Gastrocnemius medialis (tissue), 4 donors: ENCODE measurements around the gene SERPINB6.

Experiments used
- CTCF ChIP-seq, 5 experiments: fragments of 450-650 bp in 3 of 5; fragments of 200-600 bp in 2 of 5; sonication (generic) in 2 of 5; IDR thresholded peaks in 4 of 5; conservative IDR thresholded peaks in 1 of 5; 1 replicate in 4 of 5; 2 replicates in 1 of 5; pipeline ENCODE4 v1.5.1; 2016 to 2019; ENCODE audit warnings: antibody characterized with exemption in 5 of 5, mild to moderate bottlenecking in 3 of 5, moderate library complexity in 3 of 5
- POLR2A ChIP-seq, 2 donors: fragments of 450-650 bp; IDR thresholded peaks; one replicate each; pipeline ENCODE4 v1.6.1; 2017; ENCODE audit warnings: antibody characterized with exemption in 2 of 2, mild to moderate bottlenecking in 2 of 2, moderate library complexity in 2 of 2

- no peak for TF ChIP-seq CTCF (IDR thresholded peaks at IDR 0.05 in 4 of 5, conservative IDR thresholded peaks at IDR 0.05 in 1 of 5)
- no peak for TF ChIP-seq POLR2A (IDR thresholded peaks at IDR 0.05)
Observed at GRCh38 chr6:3015144-3015543, 43.8 kb upstream of the SERPINB6 start.
